Fibroblast of peridontal ligament (primary cell): Measurements from ENCODE around the gene TDRD5.
A peak's percentile ranks its signal among the peaks of the same experiment; 100 is the strongest.
"Not testable (repeated sequence)": the region's sequence is repeated elsewhere in the genome, so short reads cannot be mapped to it uniquely, and the experiment has no call there.

Experiments
- DNase-seq: peaks from one replicate; pipeline ENCODE4 v3.0.0-alpha.2; 2010; ENCODE audit errors: extremely low read depth

TDRD5 gene

GRCh38 chr1:179598631-179599030 lies 7.0 kb downstream of the TDRD5 start:
- no peak for DNase-seq

GRCh38 chr1:179599623-179600249 lies 8.1 kb downstream of the TDRD5 start:
- peak; percentile 27 for DNase-seq

GRCh38 chr1:179601093-179601492 lies 9.5 kb downstream of the TDRD5 start:
- no peak for DNase-seq

GRCh38 chr1:179612361-179612760 lies 20.7 kb downstream of the TDRD5 start:
- no peak for DNase-seq

- no peak for DNase-seq
These were observed 39.1 kb downstream of the TDRD5 start for GRCh38 chr1:179630719-179631118.

- no peak for DNase-seq
These were observed 41.2 kb downstream of the TDRD5 start for GRCh38 chr1:179632868-179633267.

- DNase-seq: no peak
These were observed 45.7 kb downstream of the TDRD5 start for GRCh38 chr1:179637211-179637860.

GRCh38 chr1:179661018-179661417 lies 69.4 kb downstream of the TDRD5 start:
- no peak for DNase-seq

GRCh38 chr1:179663810-179664209 lies 72.2 kb downstream of the TDRD5 start:
- no peak for DNase-seq

GRCh38 chr1:179677882-179678281 lies 86.2 kb downstream of the TDRD5 start:
- no peak for DNase-seq

GRCh38 chr1:179694530-179694929 lies 102.9 kb downstream of the TDRD5 start:
- not testable (repeated sequence) for DNase-seq

- no peak for DNase-seq
These were observed 111.4 kb downstream of the TDRD5 start for GRCh38 chr1:179702946-179703539.

GRCh38 chr1:179706339-179706941 lies 114.8 kb downstream of the TDRD5 start:
- peak; percentile 75 for DNase-seq

- no peak for DNase-seq
These were observed 115.8 kb downstream of the TDRD5 start for GRCh38 chr1:179707406-179707805.

- no peak for DNase-seq
These were observed 117.0 kb downstream of the TDRD5 start for GRCh38 chr1:179708434-179709195.

- DNase-seq: no peak
These were observed 118.3 kb downstream of the TDRD5 start for GRCh38 chr1:179709841-179710329.

- DNase-seq: no peak
These were observed 122.5 kb downstream of the TDRD5 start for GRCh38 chr1:179714159-179714558.

- DNase-seq: no peak
These were observed 123.0 kb downstream of the TDRD5 start for GRCh38 chr1:179714623-179715022.

GRCh38 chr1:179719272-179719671 lies 127.6 kb downstream of the TDRD5 start:
- no peak for DNase-seq

GRCh38 chr1:179728271-179728670 lies 136.6 kb downstream of the TDRD5 start:
- no peak for DNase-seq

- DNase-seq: no peak
These were observed 138.2 kb downstream of the TDRD5 start for GRCh38 chr1:179729881-179730280.

GRCh38 chr1:179731643-179732042 lies 140.0 kb downstream of the TDRD5 start:
- DNase-seq: no peak
